Keratinocyte (primary cell): ENCODE measurements around the gene RTN4IP1. TPM values are rescaled to one million over a fixed set of nuclear protein-coding genes. Genes with fewer than 3 reads are reported as not detected.

ENCODE experiments used
- DNase-seq: peaks from one replicate; pipeline ENCODE4 v3.0.0-alpha.2; 2011; ENCODE audit warnings: low read depth, missing footprints, low spot score
- FAIRE-seq: peaks from 2 replicates; lab custom pipeline; 2011; peaks lifted over from hg19 to GRCh38; lab: Jason Lieb, UNC
- H2AFZ ChIP-seq: 2 replicates; pipeline ENCODE4 v1.6.0; 2012; ENCODE audit warnings: low read length, control low read depth, inconsistent platforms; ENCODE audit not compliant: control insufficient read depth
- H3K27ac ChIP-seq: 2 replicates; pipeline ENCODE4 v1.5.1; 2011; ENCODE audit warnings: low read length; ENCODE audit not compliant: control insufficient read depth, insufficient read depth
- H3K27me3 ChIP-seq: 3 replicates; pipeline ENCODE4 v1.6.0; 2011; ENCODE audit warnings: low read length; ENCODE audit not compliant: control insufficient read depth, insufficient read depth; ENCODE audit errors: extremely low read depth
- H3K36me3 ChIP-seq, 2 experiments: 2 replicates in 1 of 2; 3 replicates in 1 of 2; pipeline ENCODE4 v1.5.1; 2011; ENCODE audit warnings: low read length in 2 of 2, mild to moderate bottlenecking in 1 of 2; ENCODE audit not compliant: control insufficient read depth in 2 of 2, insufficient read depth in 2 of 2; ENCODE audit errors: extremely low read depth in 1 of 2
- H3K4me1 ChIP-seq: 3 replicates; pipeline ENCODE4 v1.5.1; 2011; ENCODE audit warnings: low read length; ENCODE audit not compliant: control insufficient read depth, insufficient read depth; ENCODE audit errors: extremely low read depth
- H3K4me2 ChIP-seq: 3 replicates; pipeline ENCODE4 v1.6.0; 2011; ENCODE audit warnings: low read depth, low read length; ENCODE audit not compliant: control insufficient read depth, insufficient read depth; ENCODE audit errors: extremely low read depth
- H3K4me3 ChIP-seq, 3 experiments: fragments of 200-600 bp in 1 of 3; sonication (generic) in 1 of 3; 2 replicates in 2 of 3; 3 replicates in 1 of 3; pipeline ENCODE4 v1.5.1; 2011 to 2016; ENCODE audit warnings: low read length in 3 of 3, mild to moderate bottlenecking in 3 of 3, control low read depth in 2 of 3, inconsistent platforms in 1 of 3, low read depth in 1 of 3, mixed read lengths in 1 of 3, mixed run types in 1 of 3, moderate library complexity in 1 of 3; ENCODE audit not compliant: control insufficient read depth in 2 of 3, insufficient read depth in 2 of 3; ENCODE audit errors: extremely low read depth in 1 of 3
- H3K79me2 ChIP-seq: 2 replicates; pipeline ENCODE4 v1.6.0; 2012; ENCODE audit warnings: low read length; ENCODE audit not compliant: control insufficient read depth, insufficient read depth
- H3K9ac ChIP-seq: 3 replicates; pipeline ENCODE4 v1.6.0; 2011; ENCODE audit warnings: low read length; ENCODE audit not compliant: control insufficient read depth, insufficient read depth; ENCODE audit errors: extremely low read depth
- H3K9me1 ChIP-seq: 3 replicates; pipeline ENCODE4 v1.6.0; 2011; ENCODE audit warnings: low read length; ENCODE audit not compliant: control insufficient read depth, insufficient read depth; ENCODE audit errors: extremely low read depth
- H3K9me3 ChIP-seq: 2 replicates; pipeline ENCODE4 v1.5.1; 2012; ENCODE audit warnings: low read depth, low read length; ENCODE audit not compliant: control insufficient read depth
- H4K20me1 ChIP-seq: 3 replicates; pipeline ENCODE4 v1.6.0; 2011; ENCODE audit warnings: low read length; ENCODE audit not compliant: control insufficient read depth, insufficient read depth; ENCODE audit errors: extremely low read depth
- CTCF ChIP-seq, 3 experiments: IDR thresholded peaks in 1 of 3; conservative IDR thresholded peaks in 1 of 3; optimal IDR thresholded peaks in 1 of 3; 2 replicates in 2 of 3; 3 replicates in 1 of 3; pipeline versions ENCODE3 to v1.5.1; 2011; ENCODE audit warnings: low read length in 3 of 3, mild to moderate bottlenecking in 3 of 3, moderate library complexity in 2 of 3, control low read depth in 1 of 3, inconsistent platforms in 1 of 3; ENCODE audit not compliant: insufficient read depth in 2 of 3; ENCODE audit errors: extremely low read depth in 1 of 3
- EZH2 ChIP-seq: IDR thresholded peaks from one replicate; pipeline ENCODE4 v1.6.1; 2012; ENCODE audit warnings: inconsistent platforms, mild to moderate bottlenecking, low read length, moderate library complexity
- dilution Hi-C: fragments of 300-500 bp; cut with MboI; formaldehyde crosslinking; loops from one replicate; pipeline ENCODE4 v1.7.0; 2020; ENCODE audit warnings: low sequenced_read_pairs; ENCODE audit not compliant: extremely low pct_ligation_motif_present
- polyA plus RNA-seq, 5 experiments: library from polyadenylated mRNA; depleted of rRNA in 3 of 5; stranded (reverse) in 3 of 5; stranded (forward) in 1 of 5; unstranded in 1 of 5; fragments of >200 nt; gene quantifications; 1 replicate in 1 of 5; 2 replicates in 3 of 5; 3 replicates in 1 of 5; pipeline versions ENCODE4 v1.2.1 to v1.2.3, GENCODE V29; 2011 to 2012; ENCODE audit warnings: missing spikeins in 2 of 5, low read depth in 1 of 5, low replicate concordance in 1 of 5

Gene RTN4IP1
- polyA plus RNA-seq, 1 donor (not counting 4 experiments of a cell fraction or from before 2014, with no cell fraction given), result 8.0 TPM

- dilution Hi-C loops, result no loop called here
- Histone ChIP-seq H4K20me1 (no peaks in the 10 kb centered on the region), H3K4me2 (no peak overlapping the region), H3K9me1 (no peaks in the 10 kb centered on the region), H2AFZ (no peak overlapping the region), H3K79me2 (no peaks in the 10 kb centered on the region), H3K27me3 (no peaks in the 10 kb centered on the region), H3K27ac (no peak overlapping the region), H3K4me3 (no peak overlapping the region), H3K36me3 (no peaks in the 10 kb centered on the region), H3K9me3 (no peaks in the 10 kb centered on the region), H3K9ac (no peak overlapping the region), H3K4me1 (no peaks in the 10 kb centered on the region)
- TF ChIP-seq EZH2 (no peak), CTCF (optimal IDR thresholded peaks at IDR 0.05 in 1 of 3, IDR thresholded peaks at IDR 0.05 in 1 of 3, conservative IDR thresholded peaks at IDR 0.05 in 1 of 3; ENCODE audit: extremely low read depth in 1 of 3, insufficient read depth in 2 of 3, low read length in 3 of 3) (no peak)
- no peak for FAIRE-seq
- no peak for DNase-seq
Observed at GRCh38 chr6:106674541-106675229, 45.4 kb upstream of the RTN4IP1 start.

- dilution Hi-C loops, result no loop called here
- Histone ChIP-seq H3K79me2 (no peaks in the 10 kb centered on the region), H3K4me1 (no peaks in the 10 kb centered on the region), H4K20me1 (no peaks in the 10 kb centered on the region), H2AFZ (no peak overlapping the region), H3K9ac (no peak overlapping the region), H3K9me3 (no peaks in the 10 kb centered on the region), H3K27ac (no peak overlapping the region), H3K4me3 (no peak overlapping the region), H3K4me2 (no peak overlapping the region), H3K9me1 (no peaks in the 10 kb centered on the region), H3K27me3 (no peaks in the 10 kb centered on the region), H3K36me3 (no peaks in the 10 kb centered on the region)
- no peak for DNase-seq
- no peak for FAIRE-seq
- TF ChIP-seq CTCF (optimal IDR thresholded peaks at IDR 0.05 in 1 of 3, IDR thresholded peaks at IDR 0.05 in 1 of 3, conservative IDR thresholded peaks at IDR 0.05 in 1 of 3; ENCODE audit: extremely low read depth in 1 of 3, insufficient read depth in 2 of 3, low read length in 3 of 3), result no peak
- TF ChIP-seq EZH2, result no peak
Observed at GRCh38 chr6:106671651-106672050, 42.4 kb upstream of the RTN4IP1 start.
